NCI-H226 (cell line): Measurements from ENCODE around the gene FHOD3.

ENCODE experiments used
- DNase-seq: peaks from one replicate; pipeline ENCODE4 v3.0.0-alpha.2; 2015

FHOD3 gene

GRCh38 chr18:36640021-36640952 is 342.8 kb downstream of the FHOD3 start:
- no peak for DNase-seq

- DNase-seq, result no peak
Measured at GRCh38 chr18:36643061-36643460, 345.5 kb downstream of the FHOD3 start.

- DNase-seq, result no peak
Measured at GRCh38 chr18:36648803-36649202, 351.3 kb downstream of the FHOD3 start.

- no peak for DNase-seq
Measured at GRCh38 chr18:36649205-36649604, 351.7 kb downstream of the FHOD3 start.

- no peak for DNase-seq
Measured at GRCh38 chr18:36650266-36650665, 352.8 kb downstream of the FHOD3 start.

- no peak for DNase-seq
Measured at GRCh38 chr18:36650906-36651305, 353.4 kb downstream of the FHOD3 start.

GRCh38 chr18:36652503-36652902 is 355.0 kb downstream of the FHOD3 start:
- no peak for DNase-seq

- no peak for DNase-seq
Measured at GRCh38 chr18:36653141-36653869, 355.8 kb downstream of the FHOD3 start.

- no peak for DNase-seq
Measured at GRCh38 chr18:36653870-36654269, 356.4 kb downstream of the FHOD3 start.

GRCh38 chr18:36655074-36655473 is 357.6 kb downstream of the FHOD3 start:
- DNase-seq, result no peak

GRCh38 chr18:36655930-36656329 is 358.4 kb downstream of the FHOD3 start:
- DNase-seq, result no peak

- no peak for DNase-seq
Measured at GRCh38 chr18:36658611-36659010, 361.1 kb downstream of the FHOD3 start.

GRCh38 chr18:36660311-36660710 is 362.8 kb downstream of the FHOD3 start:
- DNase-seq, result no peak

GRCh38 chr18:36661999-36662398 is 364.5 kb downstream of the FHOD3 start:
- DNase-seq, result no peak

GRCh38 chr18:36663312-36663711 is 365.8 kb downstream of the FHOD3 start:
- DNase-seq, result no peak

GRCh38 chr18:36665952-36666351 is 368.4 kb downstream of the FHOD3 start:
- DNase-seq, result no peak

GRCh38 chr18:36667811-36668210 is 370.3 kb downstream of the FHOD3 start:
- DNase-seq, result no peak

- no peak for DNase-seq
Measured at GRCh38 chr18:36668349-36668748, 370.8 kb downstream of the FHOD3 start.

- DNase-seq, result no peak
Measured at GRCh38 chr18:36672437-36673344, 375.2 kb downstream of the FHOD3 start.

GRCh38 chr18:36673452-36673851 is 375.9 kb downstream of the FHOD3 start:
- no peak for DNase-seq

- no peak for DNase-seq
Measured at GRCh38 chr18:36675076-36675475, 377.6 kb downstream of the FHOD3 start.

- no peak for DNase-seq
Measured at GRCh38 chr18:36675542-36675941, 378.0 kb downstream of the FHOD3 start.

GRCh38 chr18:36676629-36677028 is 379.1 kb downstream of the FHOD3 start:
- no peak for DNase-seq
